ENCODE results near the gene TPPP. TPM values are rescaled to one million over a fixed set of nuclear protein-coding genes. Genes with fewer than 3 reads are reported as not detected.
A peak's percentile ranks its signal among the peaks of the same experiment; 100 is the strongest.

Gene TPPP
- total RNA-seq, 2 donors from 2014 or later = 12.2 to 15.7 TPM

DNA sequence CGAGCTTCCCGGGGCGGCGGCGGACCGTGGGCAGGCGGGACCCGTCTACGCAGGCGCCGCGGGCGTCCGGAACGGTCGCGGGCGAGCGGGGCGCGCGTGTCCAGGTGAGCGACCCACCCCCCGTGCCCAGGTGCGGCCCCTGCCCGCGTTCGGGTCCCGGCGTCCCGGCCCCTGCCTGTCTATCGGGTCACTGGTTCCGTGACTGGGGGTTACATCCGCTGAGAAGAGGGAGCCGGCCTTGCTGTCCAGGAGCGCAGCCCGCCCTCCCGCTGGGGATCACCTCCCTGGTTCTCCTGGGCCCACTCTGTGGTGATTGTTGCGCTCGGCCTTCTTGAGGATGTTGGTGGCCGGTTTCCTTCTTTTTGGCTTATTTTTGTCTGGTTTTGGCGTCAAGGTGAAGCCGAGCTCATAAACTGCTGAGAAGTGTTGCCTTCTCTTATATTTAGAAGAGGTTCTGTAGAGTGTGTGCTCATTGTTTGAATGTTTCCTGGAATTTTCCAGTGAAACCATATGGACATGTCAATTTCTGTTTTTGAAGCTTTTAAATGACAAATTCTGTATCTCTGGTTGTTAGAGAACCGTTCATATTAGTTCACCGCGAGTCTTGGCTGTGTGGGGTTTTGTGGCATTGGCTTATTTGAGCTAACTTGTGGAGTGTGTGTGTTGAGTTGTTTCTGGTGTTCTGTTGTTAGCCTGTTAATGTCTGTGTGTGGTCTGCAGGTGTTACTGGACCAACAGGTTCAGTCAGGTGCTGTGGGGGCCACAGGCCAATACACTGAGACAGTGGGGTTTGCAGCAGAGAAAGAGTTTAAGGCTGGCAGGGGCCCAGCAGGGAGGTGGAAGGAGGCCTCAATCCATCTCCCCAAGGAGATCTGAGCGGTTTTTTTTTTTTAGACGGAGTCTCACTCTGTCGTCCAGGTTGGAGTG is 80.4 kb downstream of the TPPP start:
- TF ChIP-seq CTCF (IDR thresholded peaks at IDR 0.05) = no peak
- peak overlapping the region; percentile 52 to 81 for H3K4me3 ChIP-seq
- H3K27me3 ChIP-seq = no peaks in the 10 kb centered on the region
- no peaks in the 10 kb centered on the region for H3K36me3 ChIP-seq
- DNase-seq (ENCODE audit: low spot score) = no peak
- H3K9me3 ChIP-seq = no peaks in the 10 kb centered on the region
- H3K27ac ChIP-seq = no peak overlapping the region
- peaks cover 0 to 14% of the 10 kb centered on the region in 2 donors for H3K4me1 ChIP-seq

- peak; percentile 80 for DNase-seq (ENCODE audit: low spot score)
- Histone ChIP-seq H3K4me1 (peaks cover 0 to 14% of the 10 kb centered on the region in 2 donors), H3K27me3 (no peaks in the 10 kb centered on the region), H3K36me3 (no peaks in the 10 kb centered on the region), H3K9me3 (no peaks in the 10 kb centered on the region), H3K27ac (peak within 1 kb of the TSS in 1 of 2 donors; percentile 41), H3K4me3 (peak within 1 kb of the TSS; percentile 52 to 81)
- no peak for TF ChIP-seq CTCF (IDR thresholded peaks at IDR 0.05)
Measured at GRCh38 chr5:611731-612486, 81.2 kb downstream of the TPPP start, which contains the start of gene CEP72. CEP72 (plus strand) TSS chr5:612340; CDS start chr5:612362, 22 bp downstream.

GRCh38 chr5:610744-611730 is 82.1 kb downstream of the TPPP start:
- no peak for DNase-seq (ENCODE audit: low spot score)
- no peaks in the 10 kb centered on the region for H3K9me3 ChIP-seq
- no peaks in the 10 kb centered on the region for H3K27me3 ChIP-seq
- H3K36me3 ChIP-seq = no peaks in the 10 kb centered on the region
- TF ChIP-seq CTCF (IDR thresholded peaks at IDR 0.05) = no peak
- H3K4me3 ChIP-seq = peak overlapping the region; percentile 52 to 81
- H3K4me1 ChIP-seq = peaks cover 0 to 14% of the 10 kb centered on the region in 2 donors
- no peak overlapping the region for H3K27ac ChIP-seq

DNA sequence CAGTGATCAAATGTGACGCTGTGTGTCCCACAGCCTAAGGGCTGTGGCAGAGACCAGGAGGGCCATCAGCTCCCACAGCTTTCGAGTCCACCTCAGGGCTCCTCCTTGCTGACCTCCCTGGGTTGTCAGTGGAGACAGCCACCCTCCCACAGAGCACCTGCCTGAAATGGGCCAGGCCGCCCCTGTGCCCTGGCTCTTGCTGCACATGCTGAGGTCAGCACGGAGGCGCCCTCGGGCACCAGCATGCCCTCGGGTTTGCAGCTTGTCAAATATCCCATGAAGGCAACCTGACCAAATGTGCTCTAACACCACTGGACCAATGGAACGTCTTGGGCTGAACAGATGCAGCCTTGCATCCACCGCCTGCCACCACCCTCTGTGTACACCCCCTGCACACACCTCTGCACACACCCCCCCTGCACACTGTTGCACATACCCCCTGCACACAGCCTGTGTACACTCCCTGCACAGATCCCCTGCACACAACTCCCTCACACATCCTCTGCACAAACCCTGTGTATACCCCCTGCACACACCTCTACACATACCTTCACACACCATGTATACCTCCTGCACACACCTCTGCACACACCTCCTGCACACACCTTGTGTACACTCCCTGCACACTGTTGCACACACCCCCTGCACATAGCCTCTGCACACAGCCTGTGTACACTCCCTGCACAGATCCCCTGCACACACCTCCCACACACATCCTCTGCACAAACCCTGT is 83.0 kb downstream of the TPPP start:
- H3K27ac ChIP-seq = no peak overlapping the region
- no peak overlapping the region for H3K4me3 ChIP-seq
- H3K9me3 ChIP-seq = no peaks in the 10 kb centered on the region
- no peaks in the 10 kb centered on the region for H3K27me3 ChIP-seq
- TF ChIP-seq CTCF (IDR thresholded peaks at IDR 0.05) = no peak
- peaks cover 0 to 14% of the 10 kb centered on the region in 2 donors for H3K4me1 ChIP-seq
- H3K36me3 ChIP-seq = no peaks in the 10 kb centered on the region
- no peak for DNase-seq (ENCODE audit: low spot score)

Other genes starting within 250 kb of the TPPP start
- gene SLC9A3, start 168.9 kb downstream of the TPPP start, total RNA-seq = 1 to 10 TPM; 1.8 to 2.3 TPM
- gene CEP72, start 81.0 kb downstream of the TPPP start, total RNA-seq = 1 to 10 TPM in 1 of 2 donors, under 1 TPM in 1; 0.41 to 1.0 TPM
- gene ZDHHC11B, start 91.4 kb upstream of the TPPP start, total RNA-seq = 1 to 10 TPM; 4.0 to 7.5 TPM
- gene ZDHHC11, start 157.6 kb upstream of the TPPP start, total RNA-seq = 10 to 100 TPM; 10.8 to 16.2 TPM
- 10 to 100 TPM; 15.0 to 16.1 TPM for gene BRD9, start 199.4 kb upstream of the TPPP start, total RNA-seq
- gene TRIP13, start 199.5 kb upstream of the TPPP start, total RNA-seq = under 1 TPM; 0.20 to 0.93 TPM